ENCODE results near the gene KDM2B. TPM values are rescaled to one million over a fixed set of nuclear protein-coding genes. Genes with fewer than 3 reads are reported as not detected.
A peak's percentile ranks its signal among the peaks of the same experiment; 100 is the strongest.

Gene KDM2B
- total RNA-seq, 3 donors from 2014 or later: 12.3 to 26.8 (median 16.7) TPM

DNA sequence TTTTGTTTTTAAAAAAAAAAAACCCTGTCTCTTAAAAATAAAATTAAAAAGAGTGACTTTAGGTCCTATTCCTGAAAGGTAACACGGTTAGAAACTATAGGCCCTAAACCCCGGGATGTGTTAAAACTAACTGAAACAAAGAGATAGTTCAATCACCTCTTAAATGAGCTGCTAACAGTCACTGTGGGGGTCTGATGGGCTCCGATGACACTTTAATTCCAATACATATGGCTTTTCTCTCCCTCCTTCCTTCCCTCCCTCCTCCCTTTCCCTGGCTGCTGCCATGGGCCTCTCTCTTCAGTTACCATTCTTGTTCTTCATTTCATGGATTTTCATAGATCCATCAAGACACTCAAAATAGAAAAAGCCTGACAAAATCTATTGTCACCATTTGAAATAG, 104.3 kb downstream of the KDM2B start:
- no peaks in the 10 kb centered on the region for H3K27me3 ChIP-seq
- H3K4me3 ChIP-seq: no peak overlapping the region
- DNase-seq (ENCODE audit: low spot score in 2 of 2): no peak
- intact Hi-C loops (cut with DNase I; ENCODE audit: low total_unique reads): no loop called here
- H3K36me3 ChIP-seq: no peaks in the 10 kb centered on the region
- H3K9me3 ChIP-seq: no peaks in the 10 kb centered on the region
- TF ChIP-seq POLR2A (IDR thresholded peaks at IDR 0.05): no peak
- no peak for TF ChIP-seq POLR2AphosphoS5 (IDR thresholded peaks at IDR 0.05)
- TF ChIP-seq, protein P1, sequence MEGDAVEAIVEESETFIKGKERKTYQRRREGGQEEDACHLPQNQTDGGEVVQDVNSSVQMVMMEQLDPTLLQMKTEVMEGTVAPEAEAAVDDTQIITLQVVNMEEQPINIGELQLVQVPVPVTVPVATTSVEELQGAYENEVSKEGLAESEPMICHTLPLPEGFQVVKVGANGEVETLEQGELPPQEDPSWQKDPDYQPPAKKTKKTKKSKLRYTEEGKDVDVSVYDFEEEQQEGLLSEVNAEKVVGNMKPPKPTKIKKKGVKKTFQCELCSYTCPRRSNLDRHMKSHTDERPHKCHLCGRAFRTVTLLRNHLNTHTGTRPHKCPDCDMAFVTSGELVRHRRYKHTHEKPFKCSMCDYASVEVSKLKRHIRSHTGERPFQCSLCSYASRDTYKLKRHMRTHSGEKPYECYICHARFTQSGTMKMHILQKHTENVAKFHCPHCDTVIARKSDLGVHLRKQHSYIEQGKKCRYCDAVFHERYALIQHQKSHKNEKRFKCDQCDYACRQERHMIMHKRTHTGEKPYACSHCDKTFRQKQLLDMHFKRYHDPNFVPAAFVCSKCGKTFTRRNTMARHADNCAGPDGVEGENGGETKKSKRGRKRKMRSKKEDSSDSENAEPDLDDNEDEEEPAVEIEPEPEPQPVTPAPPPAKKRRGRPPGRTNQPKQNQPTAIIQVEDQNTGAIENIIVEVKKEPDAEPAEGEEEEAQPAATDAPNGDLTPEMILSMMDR (IDR thresholded peaks at IDR 0.05): no peak
- no peak overlapping the region for H3K27ac ChIP-seq
- H3K4me1 ChIP-seq: no peaks in the 10 kb centered on the region

DNA sequence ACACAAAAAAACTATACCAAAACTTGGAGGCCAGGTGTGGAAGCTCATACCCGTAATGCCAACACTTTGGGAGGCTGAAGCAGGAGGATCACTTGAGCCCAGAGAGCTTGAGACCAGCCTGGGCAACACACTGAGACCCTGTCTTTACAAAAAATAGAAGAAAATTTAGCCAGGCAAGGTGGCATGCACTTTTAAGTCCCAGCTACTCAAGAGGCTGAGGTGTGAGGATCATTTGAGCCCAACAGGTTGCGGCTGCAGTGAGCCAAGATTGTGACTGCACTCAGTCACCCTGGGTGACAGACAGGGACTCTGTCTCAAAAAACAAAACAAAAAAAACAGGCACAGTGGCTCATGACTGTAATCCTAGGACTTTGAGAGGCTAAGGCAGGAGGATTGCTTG, 105.5 kb downstream of the KDM2B start:
- no peak for DNase-seq (ENCODE audit: low spot score in 2 of 2)
- intact Hi-C loops (cut with DNase I; ENCODE audit: low total_unique reads): no loop called here

DNA sequence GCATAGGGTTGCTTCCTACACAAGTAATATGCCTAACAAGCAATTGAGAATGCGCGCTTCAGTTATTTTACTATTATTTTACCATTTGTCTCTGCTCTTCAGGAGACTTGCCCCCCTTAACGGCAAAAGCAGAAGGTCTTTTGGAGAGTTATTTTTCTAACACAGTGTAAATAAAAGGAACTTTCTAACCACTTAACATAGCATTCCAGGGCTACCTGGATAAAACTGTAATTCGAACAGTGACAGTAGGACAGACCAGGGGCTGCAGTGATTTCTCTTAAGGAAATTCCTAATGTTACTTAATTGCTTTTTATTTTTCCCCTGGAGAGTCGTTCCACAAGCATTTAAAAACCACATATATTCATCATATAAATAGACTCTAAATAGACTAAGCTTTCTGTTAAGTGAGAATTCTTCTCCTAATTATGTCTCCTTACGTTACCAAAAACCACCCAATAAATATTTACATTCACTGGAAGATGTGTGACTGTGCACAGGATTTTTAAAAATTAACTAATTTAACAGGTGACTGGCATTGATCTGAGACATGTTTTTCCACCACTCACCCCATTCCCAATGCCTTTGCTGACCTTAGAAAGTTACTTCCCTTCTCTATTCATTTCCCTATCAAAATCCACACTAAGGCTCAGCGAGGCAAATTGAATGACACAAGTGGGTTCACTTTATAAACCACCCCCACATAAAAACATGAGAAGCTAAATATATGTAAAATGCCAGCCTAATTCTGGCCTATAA, 108.5 kb downstream of the KDM2B start:
- Histone ChIP-seq H3K36me3 (no peaks in the 10 kb centered on the region), H3K4me3 (no peak overlapping the region), H3K27me3 (no peaks in the 10 kb centered on the region), H3K9me3 (no peaks in the 10 kb centered on the region), H3K4me1 (no peaks in the 10 kb centered on the region), H3K27ac (no peak overlapping the region)
- intact Hi-C loops (cut with DNase I; ENCODE audit: low total_unique reads): no loop called here
- DNase-seq (ENCODE audit: low spot score in 2 of 2): no peak
- TF ChIP-seq, protein P1 (IDR thresholded peaks at IDR 0.05): no peak
- TF ChIP-seq POLR2A (IDR thresholded peaks at IDR 0.05) (no peak), POLR2AphosphoS5 (IDR thresholded peaks at IDR 0.05) (no peak)

More for the DNA sequence above, 105.5 kb downstream of the KDM2B start:
- no peak overlapping the region for H3K27ac ChIP-seq
- no peaks in the 10 kb centered on the region for H3K27me3 ChIP-seq
- H3K4me3 ChIP-seq: no peak overlapping the region
- no peaks in the 10 kb centered on the region for H3K36me3 ChIP-seq
- H3K9me3 ChIP-seq: no peaks in the 10 kb centered on the region
- H3K4me1 ChIP-seq: no peaks in the 10 kb centered on the region
- TF ChIP-seq, protein P1 (IDR thresholded peaks at IDR 0.05): no peak
- TF ChIP-seq POLR2AphosphoS5 (IDR thresholded peaks at IDR 0.05) (no peak), POLR2A (IDR thresholded peaks at IDR 0.05) (no peak)

DNA sequence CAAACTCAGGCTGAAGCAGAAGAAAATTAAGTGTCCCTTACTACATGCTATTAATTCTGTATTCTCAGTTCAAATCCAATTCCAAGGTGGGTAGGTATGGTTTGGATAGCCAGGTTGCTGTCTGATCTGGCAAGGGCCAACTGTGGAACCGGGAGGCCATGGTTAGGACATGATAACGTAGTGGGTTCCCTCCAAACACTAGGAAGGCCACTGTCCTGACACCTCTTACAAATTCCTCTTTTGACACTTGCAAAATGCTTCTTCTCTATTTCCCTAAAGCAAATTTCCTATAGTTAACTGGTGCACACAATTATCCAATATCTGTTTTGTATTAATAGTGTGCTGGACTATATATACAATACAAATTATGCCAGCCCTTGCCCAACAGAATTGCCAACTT, 110.1 kb downstream of the KDM2B start:
- DNase-seq (ENCODE audit: low spot score in 2 of 2): no peak

DNA sequence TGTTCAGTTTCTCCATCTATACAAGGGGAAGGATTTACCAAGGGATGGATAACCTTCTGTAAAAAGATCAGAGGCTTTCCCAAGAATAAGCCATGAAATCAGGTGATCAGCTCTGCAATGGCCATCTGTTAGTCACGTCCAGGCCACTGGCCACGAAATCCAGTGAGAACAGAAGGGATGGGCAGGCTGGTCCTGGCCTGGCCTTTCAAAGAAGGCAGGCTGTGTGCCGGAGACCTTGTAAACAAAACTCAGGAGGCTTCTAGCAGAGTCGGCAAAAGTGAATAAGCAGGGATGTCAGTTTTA, 112.4 kb downstream of the KDM2B start:
- intact Hi-C loops (cut with DNase I; ENCODE audit: low total_unique reads): loop anchor here (5.0 kb wide), 1 partner anchor 1034 kb away; the partner anchor contains the start of gene ZCCHC8
- H3K4me1 ChIP-seq: no peaks in the 10 kb centered on the region
- H3K36me3 ChIP-seq: no peaks in the 10 kb centered on the region
- no peaks in the 10 kb centered on the region for H3K9me3 ChIP-seq
- no peak overlapping the region for H3K4me3 ChIP-seq
- H3K27me3 ChIP-seq: no peaks in the 10 kb centered on the region
- DNase-seq (ENCODE audit: low spot score in 2 of 2): no peak
- H3K27ac ChIP-seq: peak overlapping the region in 1 of 2 donors; percentile 93
- TF ChIP-seq, protein P1 (IDR thresholded peaks at IDR 0.05): no peak

More for the DNA sequence above, 110.1 kb downstream of the KDM2B start:
- TF ChIP-seq POLR2AphosphoS5 (IDR thresholded peaks at IDR 0.05) (no peak), POLR2A (IDR thresholded peaks at IDR 0.05) (no peak)
- TF ChIP-seq, protein P1 (IDR thresholded peaks at IDR 0.05): no peak
- Histone ChIP-seq H3K4me1 (no peaks in the 10 kb centered on the region), H3K36me3 (no peaks in the 10 kb centered on the region), H3K27ac (no peak overlapping the region), H3K27me3 (no peaks in the 10 kb centered on the region), H3K9me3 (no peaks in the 10 kb centered on the region), H3K4me3 (no peak overlapping the region)
- intact Hi-C loops (cut with DNase I; ENCODE audit: low total_unique reads): no loop called here

Data from breast epithelium (tissue), 4 donors.